GM13977 (cell line): ENCODE data around the gene CST9.

Experiments used
- DNase-seq: peaks from one replicate; pipeline ENCODE4 v3.0.0; 2012; ENCODE audit warnings: low spot score
- in situ Hi-C: fragments of 300-500 bp; cut with MboI; formaldehyde crosslinking; loops from one replicate; pipeline ENCODE4 v1.12.0; 2022; ENCODE audit warnings: low sequenced_read_pairs, low pct_unique_long_range_greater_than_20kb, mixed read lengths, inconsistent platforms; ENCODE audit not compliant: unreplicated experiment
- TF ChIP-seq, protein P1 (sequence below): IDR thresholded peaks from 2 replicates; pipeline ENCODE4 v1.5.1; 2012; ENCODE audit warnings: mild to moderate bottlenecking, control low read depth; ENCODE audit not compliant: insufficient read depth; ENCODE audit errors: extremely low read depth, missing control alignments

CST9 gene

DNA sequence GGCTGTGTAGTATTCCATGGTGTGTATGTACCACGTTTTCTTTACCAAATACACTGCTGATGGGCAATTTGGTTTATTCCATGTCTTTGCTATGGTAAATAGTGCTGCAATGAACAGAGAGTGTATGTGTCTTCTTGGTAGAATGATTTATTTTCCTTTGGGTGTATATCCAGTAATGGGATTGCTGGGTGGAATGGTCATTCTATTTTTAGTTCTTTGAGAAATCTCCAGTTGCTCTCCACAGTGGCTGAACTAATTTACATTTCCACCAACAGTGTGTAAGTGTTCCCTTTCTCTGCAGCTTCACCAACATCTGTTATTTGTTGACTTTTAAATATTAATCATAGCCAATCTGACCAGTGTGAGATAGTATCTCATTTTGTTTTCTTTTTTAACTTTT is 51.3 kb downstream of the CST9 start:
- TF ChIP-seq, protein P1, sequence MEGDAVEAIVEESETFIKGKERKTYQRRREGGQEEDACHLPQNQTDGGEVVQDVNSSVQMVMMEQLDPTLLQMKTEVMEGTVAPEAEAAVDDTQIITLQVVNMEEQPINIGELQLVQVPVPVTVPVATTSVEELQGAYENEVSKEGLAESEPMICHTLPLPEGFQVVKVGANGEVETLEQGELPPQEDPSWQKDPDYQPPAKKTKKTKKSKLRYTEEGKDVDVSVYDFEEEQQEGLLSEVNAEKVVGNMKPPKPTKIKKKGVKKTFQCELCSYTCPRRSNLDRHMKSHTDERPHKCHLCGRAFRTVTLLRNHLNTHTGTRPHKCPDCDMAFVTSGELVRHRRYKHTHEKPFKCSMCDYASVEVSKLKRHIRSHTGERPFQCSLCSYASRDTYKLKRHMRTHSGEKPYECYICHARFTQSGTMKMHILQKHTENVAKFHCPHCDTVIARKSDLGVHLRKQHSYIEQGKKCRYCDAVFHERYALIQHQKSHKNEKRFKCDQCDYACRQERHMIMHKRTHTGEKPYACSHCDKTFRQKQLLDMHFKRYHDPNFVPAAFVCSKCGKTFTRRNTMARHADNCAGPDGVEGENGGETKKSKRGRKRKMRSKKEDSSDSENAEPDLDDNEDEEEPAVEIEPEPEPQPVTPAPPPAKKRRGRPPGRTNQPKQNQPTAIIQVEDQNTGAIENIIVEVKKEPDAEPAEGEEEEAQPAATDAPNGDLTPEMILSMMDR, result no peak
- in situ Hi-C loops, result no loop called here

More for the DNA sequence above, 51.3 kb downstream of the CST9 start:
- DNase-seq, result no peak
